Upper lobe of left lung (tissue), 6 donors: ENCODE measurements around the gene LYZL6. TPM values are rescaled to one million over a fixed set of nuclear protein-coding genes. Genes with fewer than 3 reads are reported as not detected.

Experiments
- ATAC-seq, 2 donors: fragments of 200-7000 bp; cut with Tn5 transposase; one replicate each; pipeline ENCODE4 v1.9.1; 2022; ENCODE audit warnings: mild to moderate bottlenecking in 2 of 2, moderate library complexity in 2 of 2; ENCODE audit not compliant: low FRiP score in 2 of 2
- DNase-seq, 2 donors: peaks; one replicate each; pipeline ENCODE4 v3.0.0-alpha.2; 2019 to 2020
- H3K27ac ChIP-seq, 4 donors: fragments of 200-600 bp; sonication (generic); one replicate each; pipeline ENCODE4 v1.5.1; 2016 to 2019
- H3K27me3 ChIP-seq, 4 donors: fragments of 200-600 bp; sonication (generic); one replicate each; pipeline ENCODE4 v1.5.1; 2017 to 2019
- H3K36me3 ChIP-seq, 4 donors: fragments of 200-600 bp; sonication (generic); one replicate each; pipeline ENCODE4 v1.5.1; 2016 to 2019
- H3K4me1 ChIP-seq, 4 donors: fragments of 200-600 bp; sonication (generic); one replicate each; pipeline ENCODE4 v1.5.1; 2018 to 2019
- H3K4me3 ChIP-seq, 4 donors: fragments of 200-600 bp; sonication (generic); one replicate each; pipeline ENCODE4 v1.5.1; 2017 to 2019; ENCODE audit warnings: mild to moderate bottlenecking in 2 of 4, moderate library complexity in 1 of 4
- H3K9me3 ChIP-seq, 4 donors: fragments of 200-600 bp; sonication (generic); one replicate each; pipeline ENCODE4 v1.5.1; 2018 to 2019
- EP300 ChIP-seq, 4 donors: sonication (generic); formaldehyde crosslinking; IDR thresholded peaks; one replicate each; pipeline ENCODE4 v1.5.1; 2017; ENCODE audit warnings: antibody characterized with exemption in 4 of 4, control low read depth in 2 of 4
- POLR2A ChIP-seq, 4 donors: fragments of 450-650 bp; IDR thresholded peaks; one replicate each; pipeline ENCODE4 v1.5.1; 2016 to 2017; ENCODE audit warnings: antibody characterized with exemption in 4 of 4, mild to moderate bottlenecking in 2 of 4
- POLR2AphosphoS5 ChIP-seq, 2 donors: sonication (generic); formaldehyde crosslinking; IDR thresholded peaks; one replicate each; pipeline ENCODE4 v1.5.1; 2017; ENCODE audit warnings: antibody characterized with exemption in 2 of 2
- WGBS, 2 donors: methylation state at CpG; one replicate each; pipeline ENCODE4 v1.1.5; 2017 to 2018; 5-methylcytosine and 5-hydroxymethylcytosine counted together
- total RNA-seq, 6 donors: library from RNA; depleted of rRNA in 4 of 6; stranded (reverse); fragments of >200 nt in 4 of 6; gene quantifications; one replicate each; pipeline versions ENCODE4 v1.1.0 to v1.2.1, GENCODE V29; 2016 to 2021
- TF ChIP-seq, protein P1 (sequence below), 6 experiments: fragments of 450-650 bp in 4 of 6; fragments of 200-600 bp in 2 of 6; sonication (generic) in 2 of 6; IDR thresholded peaks; one replicate each; pipeline ENCODE4 v1.5.1; 2016 to 2019; ENCODE audit warnings: antibody characterized with exemption in 6 of 6
- donor health status: DM: no; HTN: no; CAD: no; lungs with moderate emphysema.
- donor health status: DM: no; HTN: yes; CAD: no; lungs with severe emphysema.

LYZL6 gene
- total RNA-seq, 6 donors from 2014 or later, result not detected

DNA sequence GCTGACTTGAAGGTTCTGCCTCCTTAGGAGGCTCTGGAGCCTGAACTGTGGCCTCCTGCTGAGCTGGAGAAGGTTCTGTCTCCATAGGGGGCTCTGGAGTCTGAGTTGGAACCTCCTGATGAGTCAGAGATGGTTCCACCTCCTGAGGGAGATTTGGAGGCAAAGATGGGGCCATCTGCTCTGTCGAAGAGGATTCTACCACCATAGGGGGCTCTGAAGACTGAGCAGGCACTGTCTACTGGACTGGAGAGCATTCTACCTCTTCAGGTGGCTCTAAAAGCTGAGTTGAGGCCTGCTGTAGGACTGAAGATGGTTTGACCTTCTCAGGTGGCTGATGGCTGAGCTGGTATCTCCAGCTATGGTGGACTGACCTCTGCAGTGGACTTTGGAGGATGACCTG is 29.2 kb downstream of the LYZL6 start:
- Histone ChIP-seq H3K4me3 (no peak overlapping the region), H3K9me3 (no peaks in the 10 kb centered on the region), H3K36me3 (no peaks in the 10 kb centered on the region), H3K4me1 (no peaks in the 10 kb centered on the region), H3K27ac (no peak overlapping the region), H3K27me3 (no peaks in the 10 kb centered on the region)
- TF ChIP-seq EP300 (IDR thresholded peaks at IDR 0.05) (no peak), POLR2AphosphoS5 (IDR thresholded peaks at IDR 0.05) (no peak), POLR2A (IDR thresholded peaks at IDR 0.05) (no peak)
- TF ChIP-seq, protein P1, sequence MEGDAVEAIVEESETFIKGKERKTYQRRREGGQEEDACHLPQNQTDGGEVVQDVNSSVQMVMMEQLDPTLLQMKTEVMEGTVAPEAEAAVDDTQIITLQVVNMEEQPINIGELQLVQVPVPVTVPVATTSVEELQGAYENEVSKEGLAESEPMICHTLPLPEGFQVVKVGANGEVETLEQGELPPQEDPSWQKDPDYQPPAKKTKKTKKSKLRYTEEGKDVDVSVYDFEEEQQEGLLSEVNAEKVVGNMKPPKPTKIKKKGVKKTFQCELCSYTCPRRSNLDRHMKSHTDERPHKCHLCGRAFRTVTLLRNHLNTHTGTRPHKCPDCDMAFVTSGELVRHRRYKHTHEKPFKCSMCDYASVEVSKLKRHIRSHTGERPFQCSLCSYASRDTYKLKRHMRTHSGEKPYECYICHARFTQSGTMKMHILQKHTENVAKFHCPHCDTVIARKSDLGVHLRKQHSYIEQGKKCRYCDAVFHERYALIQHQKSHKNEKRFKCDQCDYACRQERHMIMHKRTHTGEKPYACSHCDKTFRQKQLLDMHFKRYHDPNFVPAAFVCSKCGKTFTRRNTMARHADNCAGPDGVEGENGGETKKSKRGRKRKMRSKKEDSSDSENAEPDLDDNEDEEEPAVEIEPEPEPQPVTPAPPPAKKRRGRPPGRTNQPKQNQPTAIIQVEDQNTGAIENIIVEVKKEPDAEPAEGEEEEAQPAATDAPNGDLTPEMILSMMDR (IDR thresholded peaks at IDR 0.05), result no peak
- DNase-seq (no peak), ATAC-seq (no peak)
- WGBS, 2 donors, result 100% methylated on average over 1 of the region's 1 CpG

- WGBS, 2 donors, result 70 to 89% methylated on average over 4 of the region's 4 CpGs
- Histone ChIP-seq H3K9me3 (no peaks in the 10 kb centered on the region), H3K27ac (no peak overlapping the region), H3K4me1 (no peaks in the 10 kb centered on the region), H3K27me3 (no peaks in the 10 kb centered on the region), H3K36me3 (no peaks in the 10 kb centered on the region), H3K4me3 (no peak overlapping the region)
- DNase-seq, result no peak
- ATAC-seq, result no peak
- TF ChIP-seq, protein P1 (IDR thresholded peaks at IDR 0.05), result no peak
- no peak for TF ChIP-seq POLR2A (IDR thresholded peaks at IDR 0.05)
- TF ChIP-seq POLR2AphosphoS5 (IDR thresholded peaks at IDR 0.05), result no peak
- no peak for TF ChIP-seq EP300 (IDR thresholded peaks at IDR 0.05)
These were observed 29.9 kb downstream of the LYZL6 start for GRCh38 chr17:35913609-35914008.

GRCh38 chr17:35912942-35913341 is 30.6 kb downstream of the LYZL6 start:
- DNase-seq (no peak), ATAC-seq (no peak)
- 78 to 88% methylated on average over 2 of the region's 2 CpGs for WGBS, 2 donors
- no peaks in the 10 kb centered on the region for H3K27me3 ChIP-seq
- H3K4me1 ChIP-seq, result no peaks in the 10 kb centered on the region
- no peaks in the 10 kb centered on the region for H3K9me3 ChIP-seq
- no peaks in the 10 kb centered on the region for H3K36me3 ChIP-seq
- H3K27ac ChIP-seq, result no peak overlapping the region
- TF ChIP-seq POLR2A (IDR thresholded peaks at IDR 0.05) (no peak), EP300 (IDR thresholded peaks at IDR 0.05) (no peak), POLR2AphosphoS5 (IDR thresholded peaks at IDR 0.05) (no peak)
- TF ChIP-seq, protein P1 (IDR thresholded peaks at IDR 0.05), result no peak
- no peak overlapping the region for H3K4me3 ChIP-seq

DNA sequence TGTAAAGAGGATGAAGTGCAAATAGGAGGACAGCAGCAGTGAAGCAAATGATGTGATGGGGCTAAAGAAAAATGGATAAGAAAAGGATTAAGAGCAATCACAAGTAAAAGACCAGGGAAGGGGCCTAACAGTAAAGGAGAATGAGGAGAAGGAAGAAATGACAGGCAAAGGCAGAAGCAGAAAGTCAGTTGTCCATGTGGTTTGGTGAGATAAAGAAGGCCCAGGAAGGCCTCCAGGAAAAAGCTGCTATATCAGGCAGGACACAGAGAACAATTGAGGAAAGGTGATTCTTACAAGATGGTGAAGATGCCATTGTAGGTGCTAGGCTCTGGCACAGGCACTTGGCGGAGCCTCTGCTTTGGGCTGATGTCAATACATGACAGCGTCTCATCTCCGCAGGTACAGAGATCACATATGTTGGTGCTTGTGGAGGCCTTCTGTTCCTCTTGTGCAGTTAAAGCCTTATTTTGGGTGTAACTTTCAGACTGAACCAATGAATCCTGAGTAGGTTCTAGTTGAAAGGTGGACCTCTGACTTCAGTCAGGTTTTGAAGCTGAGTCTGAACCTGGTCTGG is 31.1 kb downstream of the LYZL6 start:
- H3K27ac ChIP-seq, result no peak overlapping the region
- H3K9me3 ChIP-seq, result no peaks in the 10 kb centered on the region
- no peaks in the 10 kb centered on the region for H3K4me1 ChIP-seq
- H3K27me3 ChIP-seq, result no peaks in the 10 kb centered on the region
- DNase-seq (no peak), ATAC-seq (no peak)
- H3K4me3 ChIP-seq, result no peak overlapping the region
- no peak for TF ChIP-seq POLR2AphosphoS5 (IDR thresholded peaks at IDR 0.05)
- TF ChIP-seq, protein P1 (IDR thresholded peaks at IDR 0.05), result no peak
- TF ChIP-seq POLR2A (IDR thresholded peaks at IDR 0.05), result no peak
- no peak for TF ChIP-seq EP300 (IDR thresholded peaks at IDR 0.05)
- no peaks in the 10 kb centered on the region for H3K36me3 ChIP-seq
- WGBS, 2 donors, result 96 to 100% methylated on average over 3 of the region's 3 CpGs

GRCh38 chr17:35909408-35909807 is 34.1 kb downstream of the LYZL6 start:
- Histone ChIP-seq H3K4me1 (no peaks in the 10 kb centered on the region), H3K36me3 (no peaks in the 10 kb centered on the region), H3K9me3 (no peaks in the 10 kb centered on the region), H3K4me3 (no peak overlapping the region), H3K27me3 (no peaks in the 10 kb centered on the region), H3K27ac (no peak overlapping the region)
- DNase-seq (no peak), ATAC-seq (no peak)
- TF ChIP-seq POLR2AphosphoS5 (IDR thresholded peaks at IDR 0.05) (no peak), POLR2A (IDR thresholded peaks at IDR 0.05) (no peak), EP300 (IDR thresholded peaks at IDR 0.05) (no peak)
- TF ChIP-seq, protein P1 (IDR thresholded peaks at IDR 0.05), result no peak
- WGBS, 2 donors, result 83 to 85% methylated on average over 3 of the region's 3 CpGs
